ENCODE results near the gene RAPGEF3.

Gene RAPGEF3

DNA sequence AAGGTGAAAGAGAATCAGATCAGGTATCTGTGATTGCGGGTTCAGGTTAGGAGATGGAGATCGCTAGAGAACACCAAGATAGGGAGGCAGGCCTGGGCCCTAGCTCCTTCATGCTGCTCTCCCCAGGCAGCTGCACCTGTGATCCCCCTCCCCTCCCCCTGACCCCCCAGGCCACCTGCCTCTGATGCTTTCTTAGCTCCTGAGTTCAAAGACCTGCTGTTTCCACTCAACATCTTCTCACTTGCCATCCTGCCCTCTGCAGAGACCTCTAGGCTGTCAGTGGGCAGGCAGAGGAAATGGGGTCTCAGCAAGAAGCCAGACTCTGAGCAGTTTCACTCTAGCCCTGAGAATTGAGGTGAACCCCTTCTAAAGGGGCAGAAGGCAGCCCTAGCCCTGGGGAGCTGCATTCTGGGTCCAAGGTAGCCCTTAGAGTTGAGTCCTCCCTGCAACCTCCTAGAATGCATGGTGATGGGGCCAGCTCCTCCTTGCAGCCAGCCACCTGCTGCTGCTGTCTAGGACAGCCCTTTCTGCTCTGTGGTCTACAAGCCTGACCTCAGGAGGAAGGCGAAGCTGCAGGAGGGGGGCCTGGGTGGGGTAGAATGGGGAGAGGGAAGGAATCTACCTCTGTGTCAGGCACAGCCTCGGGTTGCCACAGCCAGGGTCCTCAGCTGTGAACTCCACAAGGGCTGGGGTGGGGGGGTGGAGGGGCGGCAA lies 8.0 kb upstream of the RAPGEF3 start:
- TF ChIP-seq, protein P1, sequence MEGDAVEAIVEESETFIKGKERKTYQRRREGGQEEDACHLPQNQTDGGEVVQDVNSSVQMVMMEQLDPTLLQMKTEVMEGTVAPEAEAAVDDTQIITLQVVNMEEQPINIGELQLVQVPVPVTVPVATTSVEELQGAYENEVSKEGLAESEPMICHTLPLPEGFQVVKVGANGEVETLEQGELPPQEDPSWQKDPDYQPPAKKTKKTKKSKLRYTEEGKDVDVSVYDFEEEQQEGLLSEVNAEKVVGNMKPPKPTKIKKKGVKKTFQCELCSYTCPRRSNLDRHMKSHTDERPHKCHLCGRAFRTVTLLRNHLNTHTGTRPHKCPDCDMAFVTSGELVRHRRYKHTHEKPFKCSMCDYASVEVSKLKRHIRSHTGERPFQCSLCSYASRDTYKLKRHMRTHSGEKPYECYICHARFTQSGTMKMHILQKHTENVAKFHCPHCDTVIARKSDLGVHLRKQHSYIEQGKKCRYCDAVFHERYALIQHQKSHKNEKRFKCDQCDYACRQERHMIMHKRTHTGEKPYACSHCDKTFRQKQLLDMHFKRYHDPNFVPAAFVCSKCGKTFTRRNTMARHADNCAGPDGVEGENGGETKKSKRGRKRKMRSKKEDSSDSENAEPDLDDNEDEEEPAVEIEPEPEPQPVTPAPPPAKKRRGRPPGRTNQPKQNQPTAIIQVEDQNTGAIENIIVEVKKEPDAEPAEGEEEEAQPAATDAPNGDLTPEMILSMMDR (IDR thresholded peaks at IDR 0.05; ENCODE audit: low read depth, low read length, missing control alignments) = no peak
- no peak overlapping the region for H3K4me3 ChIP-seq (ENCODE audit: low read depth, low read length)
- DNase-seq (ENCODE audit: low read depth) = no peak

DNA sequence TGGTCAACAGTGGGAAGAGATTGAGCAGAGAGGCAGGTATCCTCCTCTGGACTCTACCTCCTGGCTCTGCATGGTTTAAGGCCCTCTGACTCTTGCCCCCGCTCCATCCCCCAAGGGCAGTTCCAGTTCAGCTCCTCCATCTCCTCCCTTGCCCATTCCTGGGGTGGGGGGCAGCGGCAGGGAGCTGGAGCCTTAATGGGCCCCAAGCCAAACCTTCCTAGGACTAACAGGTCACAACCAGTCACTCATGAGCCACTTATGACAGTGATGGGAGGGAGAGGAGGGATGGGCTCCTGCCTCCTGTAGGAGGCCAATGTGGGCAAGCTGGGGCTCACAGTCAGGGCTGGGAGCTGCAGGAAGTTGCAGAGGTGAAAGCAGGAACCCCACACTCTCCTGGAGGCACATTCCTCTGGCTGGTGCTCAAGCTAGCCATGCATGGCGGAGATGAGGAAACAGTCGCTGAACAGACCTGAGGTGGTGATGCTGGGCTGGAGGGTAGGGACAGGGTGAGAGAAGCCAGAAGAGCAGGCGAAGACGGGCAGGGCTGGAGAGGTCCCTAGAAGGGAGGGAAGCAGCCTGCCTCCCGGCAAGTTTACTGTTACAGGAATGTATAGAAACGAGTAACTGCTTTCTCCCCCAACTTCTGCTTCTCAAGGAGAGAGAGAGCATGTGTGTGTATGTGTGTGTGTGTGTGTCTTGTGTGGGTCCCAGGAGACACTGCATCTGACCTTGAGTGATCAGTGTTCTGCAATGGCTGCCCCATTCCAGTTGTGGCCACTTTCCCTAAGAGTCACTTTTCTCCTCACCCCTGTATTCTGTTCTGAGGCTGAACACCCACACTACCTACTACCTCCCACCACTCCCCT lies 5.0 kb upstream of the RAPGEF3 start:
- DNase-seq (ENCODE audit: low read depth) = no peak
- no peak overlapping the region for H3K4me3 ChIP-seq (ENCODE audit: low read depth, low read length)
- TF ChIP-seq, protein P1 (IDR thresholded peaks at IDR 0.05; ENCODE audit: low read depth, low read length, missing control alignments) = no peak

DNA sequence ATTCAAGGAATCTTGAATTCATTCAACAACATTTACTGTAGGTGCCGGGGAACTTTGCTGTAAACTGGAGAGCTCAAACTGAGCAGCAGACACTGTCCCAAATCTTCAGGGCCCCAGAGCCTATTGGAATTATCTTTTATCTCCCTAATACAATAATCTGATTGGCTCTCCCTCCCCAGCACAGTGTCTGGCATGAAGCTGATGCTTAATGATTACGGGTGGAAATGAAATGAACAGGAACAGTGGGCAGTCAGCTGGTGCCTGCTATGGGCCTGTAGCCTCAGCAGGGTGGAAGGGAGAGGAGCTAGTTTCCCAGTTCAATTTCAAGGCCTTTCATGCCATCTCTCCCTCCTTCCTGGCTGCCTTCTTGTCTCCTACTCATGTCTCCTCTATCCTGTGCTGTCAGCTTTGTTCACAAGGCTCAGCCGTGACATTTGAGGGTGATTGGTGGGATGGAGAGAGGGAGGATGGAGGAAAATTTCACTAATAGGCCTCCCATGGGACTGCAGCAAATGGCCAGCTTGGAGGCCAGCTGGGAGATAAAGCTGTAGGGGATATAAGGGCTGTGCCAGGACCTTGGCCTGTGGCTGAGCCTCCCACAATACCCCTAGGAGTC lies 4.3 kb upstream of the RAPGEF3 start:
- H3K4me3 ChIP-seq (ENCODE audit: low read depth, low read length) = no peak overlapping the region
- TF ChIP-seq, protein P1 (IDR thresholded peaks at IDR 0.05; ENCODE audit: low read depth, low read length, missing control alignments) = no peak
- DNase-seq (ENCODE audit: low read depth) = no peak

DNA sequence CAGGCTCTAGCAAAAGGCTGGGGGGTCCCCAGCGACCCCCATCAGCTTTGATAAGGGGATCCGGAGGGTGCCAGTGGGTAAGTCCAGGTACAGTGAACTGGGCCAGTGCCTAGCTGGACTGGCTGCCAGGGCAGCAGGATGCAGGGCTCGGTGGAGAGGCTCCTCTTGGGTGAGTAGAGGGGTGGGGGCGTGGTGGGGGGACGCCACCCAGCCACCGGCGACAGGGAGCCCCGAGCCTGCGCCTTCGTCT lies 171 bp downstream of the RAPGEF3 start:
- TF ChIP-seq, protein P1 (IDR thresholded peaks at IDR 0.05; ENCODE audit: low read depth, low read length, missing control alignments) = no peak
- DNase-seq (ENCODE audit: low read depth) = no peak
- H3K4me3 ChIP-seq (ENCODE audit: low read depth, low read length) = peak overlapping the region; percentile 57

DNA sequence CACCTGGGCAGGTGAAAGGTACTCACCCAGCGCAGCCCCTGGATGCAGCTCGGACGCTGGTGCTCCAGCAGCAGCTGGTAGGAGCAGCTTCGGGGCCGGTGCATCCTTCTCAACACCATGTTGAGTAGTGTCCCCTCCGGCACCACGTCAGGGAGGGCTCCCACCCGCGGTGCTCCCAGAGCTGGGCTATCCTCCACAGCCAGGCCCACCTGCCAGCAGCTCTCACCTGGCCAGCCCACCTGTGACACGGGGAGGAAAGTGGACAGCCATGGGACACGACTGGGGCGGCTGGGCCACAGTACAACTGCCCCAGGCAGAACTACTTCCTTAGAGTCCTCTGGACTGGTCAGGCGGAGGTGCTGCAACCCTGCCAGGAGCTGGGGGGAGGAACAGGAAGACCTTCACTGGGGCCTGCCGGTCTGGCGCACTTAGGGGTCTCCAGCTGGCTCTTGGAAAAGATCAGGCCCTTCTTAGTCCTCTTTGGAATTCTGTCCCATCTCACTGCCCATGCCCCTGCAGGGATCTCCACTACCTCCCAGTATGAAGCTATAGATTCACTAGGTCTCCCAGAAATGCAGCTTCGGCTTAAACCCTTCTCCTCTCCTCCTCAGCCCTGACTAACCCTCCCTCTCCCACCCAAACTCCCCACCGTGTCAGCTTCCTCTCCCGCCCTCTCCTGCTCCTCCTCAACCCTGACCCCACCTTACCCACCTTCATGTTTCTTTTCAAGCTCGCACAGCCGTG lies 668 bp downstream of the RAPGEF3 start:
- no peak overlapping the region; the same call in 1 of the 2 replicates for H3K4me3 ChIP-seq (ENCODE audit: low read depth, low read length)
- TF ChIP-seq, protein P1 (IDR thresholded peaks at IDR 0.05; ENCODE audit: low read depth, low read length, missing control alignments) = no peak
- no peak for DNase-seq (ENCODE audit: low read depth)

DNA sequence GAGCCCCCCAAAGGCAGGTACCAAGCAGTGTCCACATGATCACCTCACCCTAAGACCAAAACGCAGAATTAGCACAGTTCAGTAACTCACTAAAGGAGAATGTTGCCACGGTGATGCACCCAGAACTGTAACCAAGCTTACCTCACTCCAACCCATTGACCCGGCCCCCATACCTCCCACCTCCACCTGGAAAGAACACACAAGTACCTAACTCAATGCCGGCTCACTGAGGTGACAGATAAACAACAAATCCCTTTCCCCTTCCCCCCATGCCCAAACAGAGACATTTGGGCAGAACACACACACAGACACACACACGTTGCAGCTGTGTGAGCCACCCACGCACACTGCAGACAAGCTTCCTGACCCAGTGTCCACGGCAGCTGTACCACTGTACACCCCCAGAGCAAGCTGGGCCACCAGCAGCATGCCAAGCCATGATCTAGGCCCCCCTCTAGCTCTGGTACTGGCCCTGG lies 1.3 kb downstream of the RAPGEF3 start:
- DNase-seq (ENCODE audit: low read depth) = no peak
- no peak overlapping the region for H3K4me3 ChIP-seq (ENCODE audit: low read depth, low read length)
- TF ChIP-seq, protein P1 (IDR thresholded peaks at IDR 0.05; ENCODE audit: low read depth, low read length, missing control alignments) = no peak

Data from GM12864 (cell line).